22Rv1 (cell line): Measurements from ENCODE around the gene GMIP.

ENCODE experiments used
- H3K27ac ChIP-seq: fragments of 450-650 bp; 2 replicates; pipeline ENCODE4 v1.5.1; 2017
- ZFX ChIP-seq: fragments of 450-650 bp; IDR thresholded peaks from 2 replicates; pipeline ENCODE4 v1.6.1; 2017; ENCODE audit warnings: antibody characterized with exemption, borderline replicate concordance
- TF ChIP-seq, protein P1 (sequence below): fragments of 450-650 bp; IDR thresholded peaks from 2 replicates; pipeline ENCODE4 v1.5.1; 2017; ENCODE audit warnings: mild to moderate bottlenecking

Gene GMIP

DNA sequence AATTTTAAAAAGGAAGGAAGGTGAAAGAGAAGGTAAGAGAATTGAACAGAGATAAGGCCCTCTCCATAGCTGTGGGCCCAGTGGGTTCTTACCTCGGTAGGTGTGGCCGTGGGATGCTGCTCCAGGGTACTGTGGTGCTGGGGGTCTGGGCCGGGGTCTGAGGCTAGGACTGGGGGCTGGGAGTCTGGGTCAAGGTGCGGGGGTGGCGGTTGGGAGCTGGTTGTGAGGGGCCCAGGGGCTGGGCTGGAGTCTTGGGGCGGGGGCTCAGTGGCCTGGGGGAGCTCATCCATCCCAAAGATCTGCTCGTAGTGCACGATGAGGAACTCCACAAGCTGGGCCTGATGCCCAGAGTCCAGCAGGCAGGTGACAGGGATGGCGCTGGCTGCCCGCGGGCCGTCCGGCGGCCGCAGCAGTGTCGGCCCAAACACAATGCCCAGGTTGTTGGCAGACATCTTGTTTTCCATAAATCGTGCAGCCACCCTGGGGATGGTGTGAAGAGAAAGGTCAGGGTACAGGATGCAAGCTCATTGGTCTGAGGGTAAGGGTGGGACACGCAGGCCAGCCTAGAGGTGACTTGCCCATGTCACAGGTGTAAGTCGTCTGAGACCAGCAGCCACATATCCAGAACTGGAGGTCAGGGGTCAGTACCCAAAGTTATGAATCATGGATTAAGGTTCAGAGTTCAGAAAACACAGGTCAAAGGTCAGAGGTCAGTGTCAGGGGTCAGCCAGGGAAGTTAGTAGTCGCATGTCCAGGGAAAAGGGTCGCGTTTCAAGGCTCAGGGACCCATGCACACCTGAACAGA lies 9.5 kb downstream of the GMIP start:
- TF ChIP-seq, protein P1, sequence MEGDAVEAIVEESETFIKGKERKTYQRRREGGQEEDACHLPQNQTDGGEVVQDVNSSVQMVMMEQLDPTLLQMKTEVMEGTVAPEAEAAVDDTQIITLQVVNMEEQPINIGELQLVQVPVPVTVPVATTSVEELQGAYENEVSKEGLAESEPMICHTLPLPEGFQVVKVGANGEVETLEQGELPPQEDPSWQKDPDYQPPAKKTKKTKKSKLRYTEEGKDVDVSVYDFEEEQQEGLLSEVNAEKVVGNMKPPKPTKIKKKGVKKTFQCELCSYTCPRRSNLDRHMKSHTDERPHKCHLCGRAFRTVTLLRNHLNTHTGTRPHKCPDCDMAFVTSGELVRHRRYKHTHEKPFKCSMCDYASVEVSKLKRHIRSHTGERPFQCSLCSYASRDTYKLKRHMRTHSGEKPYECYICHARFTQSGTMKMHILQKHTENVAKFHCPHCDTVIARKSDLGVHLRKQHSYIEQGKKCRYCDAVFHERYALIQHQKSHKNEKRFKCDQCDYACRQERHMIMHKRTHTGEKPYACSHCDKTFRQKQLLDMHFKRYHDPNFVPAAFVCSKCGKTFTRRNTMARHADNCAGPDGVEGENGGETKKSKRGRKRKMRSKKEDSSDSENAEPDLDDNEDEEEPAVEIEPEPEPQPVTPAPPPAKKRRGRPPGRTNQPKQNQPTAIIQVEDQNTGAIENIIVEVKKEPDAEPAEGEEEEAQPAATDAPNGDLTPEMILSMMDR, result no peak
- no peak for TF ChIP-seq ZFX

DNA sequence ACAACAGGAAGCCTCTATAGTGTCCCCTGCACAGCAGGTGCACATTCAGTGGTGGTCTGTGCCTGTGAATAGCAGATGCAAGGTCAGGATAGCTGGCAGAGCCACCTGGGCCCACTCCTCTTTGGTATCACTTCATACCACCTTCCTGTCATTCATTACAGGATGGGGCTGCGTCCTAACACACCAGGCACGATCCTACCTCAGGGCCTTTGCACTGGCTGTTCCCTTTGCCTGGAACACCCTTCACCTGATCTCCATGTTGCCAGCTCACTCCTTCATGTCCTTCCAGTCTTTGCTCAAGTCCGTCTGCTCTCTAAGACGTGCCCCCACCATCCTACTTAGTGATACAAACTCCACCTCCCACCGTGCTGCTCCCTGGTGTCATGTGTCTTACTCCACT lies 10.8 kb downstream of the GMIP start:
- TF ChIP-seq ZFX, result no peak
- TF ChIP-seq, protein P1, result no peak
- no peak overlapping the region for H3K27ac ChIP-seq

More for the DNA sequence above, 9.5 kb downstream of the GMIP start:
- no peak overlapping the region for H3K27ac ChIP-seq

DNA sequence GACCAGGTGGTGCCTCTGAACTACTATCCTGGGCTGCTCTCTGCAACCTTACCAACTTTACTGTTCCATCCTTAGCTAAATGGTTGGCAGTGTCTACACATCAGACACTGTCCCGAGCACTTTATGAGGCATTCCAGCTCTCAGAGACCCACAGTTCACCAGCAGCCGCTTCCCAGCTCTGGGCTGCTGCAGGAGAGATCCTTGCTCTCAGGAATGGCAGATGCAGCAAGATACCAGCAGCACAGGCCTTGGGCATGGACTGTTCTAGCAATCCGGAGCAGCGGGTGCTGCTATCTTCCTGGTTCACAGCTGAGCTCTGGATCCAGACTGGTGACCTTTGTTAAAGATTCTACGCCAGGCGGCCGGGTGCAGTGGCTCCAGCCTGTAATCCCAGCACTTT lies 12.1 kb downstream of the GMIP start:
- H3K27ac ChIP-seq, result no peak overlapping the region
- no peak for TF ChIP-seq ZFX
- TF ChIP-seq, protein P1, result no peak

DNA sequence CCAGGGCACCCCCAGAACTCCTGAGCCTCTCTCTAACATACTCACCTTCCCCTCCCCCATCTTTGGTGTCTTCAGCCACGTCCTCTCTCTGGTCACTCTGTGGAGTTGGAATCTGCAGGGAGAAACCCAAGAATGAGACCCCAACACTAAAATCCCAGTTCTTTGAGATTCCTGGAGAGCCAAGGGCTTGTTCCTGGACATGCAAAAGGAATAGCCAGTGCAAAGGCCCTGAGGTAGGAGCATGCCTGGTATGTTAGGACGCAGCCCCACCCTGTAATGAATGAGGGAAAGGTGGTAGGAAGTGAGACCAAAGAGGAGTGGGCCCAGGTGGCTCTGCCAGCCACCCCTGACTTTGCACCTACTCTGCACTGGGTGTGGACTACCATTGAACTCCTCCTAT lies 13.0 kb downstream of the GMIP start:
- no peak for TF ChIP-seq ZFX
- TF ChIP-seq, protein P1, result no peak
- H3K27ac ChIP-seq, result no peak overlapping the region

DNA sequence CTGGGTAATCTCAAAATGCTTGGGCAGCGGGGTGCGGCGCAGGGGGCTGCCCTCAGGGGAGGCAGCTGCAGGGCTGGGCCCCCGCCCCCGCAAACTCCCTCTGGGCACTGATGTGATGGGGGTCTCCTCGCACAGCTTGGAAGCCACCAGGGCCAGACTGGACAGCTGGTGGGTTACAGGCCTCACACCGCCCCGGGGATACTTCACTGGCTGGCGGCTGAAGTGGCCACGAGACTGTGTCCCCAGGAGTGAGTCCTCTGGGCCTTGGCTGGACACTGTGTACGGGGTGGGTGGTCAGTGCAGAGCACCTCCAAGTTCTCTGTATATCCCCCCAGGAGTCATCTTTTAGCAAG lies 13.4 kb downstream of the GMIP start:
- no peak for TF ChIP-seq ZFX
- TF ChIP-seq, protein P1, result no peak
- no peak overlapping the region for H3K27ac ChIP-seq

DNA sequence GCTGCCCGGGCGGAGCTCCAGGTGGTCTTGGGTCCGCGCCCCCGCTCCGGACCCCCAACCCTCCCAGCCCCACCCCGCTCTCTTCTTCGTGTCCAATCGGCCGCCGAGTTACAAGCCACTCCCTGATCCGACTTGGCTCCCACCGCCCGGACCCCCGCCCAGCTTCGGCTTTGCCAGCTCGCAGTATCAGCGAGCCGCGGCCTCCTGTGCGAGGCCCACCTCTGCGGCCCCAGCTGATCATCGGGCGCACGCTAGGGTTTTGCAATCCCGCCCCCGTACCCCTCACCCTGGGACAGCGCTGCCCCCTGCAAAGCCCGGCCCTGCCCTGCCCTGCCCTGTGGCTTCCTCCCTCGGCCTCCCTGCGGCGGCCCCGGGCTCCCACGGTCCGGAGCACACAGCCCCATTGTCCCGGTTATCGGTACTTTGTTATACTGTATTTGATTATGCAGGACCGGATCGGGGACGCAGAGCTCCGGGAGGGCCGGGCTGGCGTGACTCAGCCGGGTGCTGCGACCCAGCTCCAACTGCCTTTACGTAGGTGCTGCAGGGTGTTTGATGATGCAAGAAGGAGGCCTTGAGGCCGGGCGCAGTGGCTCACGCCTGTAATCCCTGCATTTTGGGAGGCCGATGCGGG lies 14.8 kb downstream of the GMIP start:
- H3K27ac ChIP-seq, result no peak overlapping the region
- no peak for TF ChIP-seq ZFX
- TF ChIP-seq, protein P1, result no peak
